Measurements from ENCODE around the gene GNG8. TPM values are rescaled to one million over a fixed set of nuclear protein-coding genes. Genes with fewer than 3 reads are reported as not detected.

The GNG8 gene
- total RNA-seq, 1 donor, result not detected

- peaks cover 24% of the 10 kb centered on the region for H3K4me1 ChIP-seq (ENCODE audit: insufficient read depth, low read length)
- no peaks in the 10 kb centered on the region for H3K9me3 ChIP-seq (ENCODE audit: low read depth, low read length)
- H4K20me1 ChIP-seq (ENCODE audit: insufficient read depth, low read length), result peaks cover 71% of the 10 kb centered on the region
- no peak overlapping the region for H2AFZ ChIP-seq (ENCODE audit: low read length)
- peaks cover 43% of the 10 kb centered on the region for H3K36me3 ChIP-seq (ENCODE audit: insufficient read depth, low read length)
- no peaks in the 10 kb centered on the region for H3K27me3 ChIP-seq (ENCODE audit: insufficient read depth, low read length)
- TF ChIP-seq CTCF (IDR thresholded peaks at IDR 0.05; ENCODE audit: extremely low read depth, low read depth, low read length), result no peak
- no peak overlapping the region for H3K4me2 ChIP-seq (ENCODE audit: insufficient read depth, low read length)
- H3K4me3 ChIP-seq (ENCODE audit: insufficient read depth, low read length), result no peak overlapping the region
- no peak overlapping the region for H3K27ac ChIP-seq (ENCODE audit: low read depth, low read length)
- H3K79me2 ChIP-seq (ENCODE audit: insufficient read depth, low read length), result peaks cover 70% of the 10 kb centered on the region
- DNase-seq (ENCODE audit: insufficient read length, low spot score, missing footprints), result peak; percentile 84
Measured at GRCh38 chr19:46604781-46605355, 31.1 kb downstream of the GNG8 start.

GRCh38 chr19:46603752-46604231, 32.2 kb downstream of the GNG8 start:
- Histone ChIP-seq H4K20me1 (ENCODE audit: insufficient read depth, low read length) (peaks cover 62% of the 10 kb centered on the region), H2AFZ (ENCODE audit: low read length) (no peak overlapping the region), H3K27me3 (ENCODE audit: insufficient read depth, low read length) (no peaks in the 10 kb centered on the region), H3K79me2 (ENCODE audit: insufficient read depth, low read length) (peaks cover 70% of the 10 kb centered on the region), H3K4me3 (ENCODE audit: insufficient read depth, low read length) (peak overlapping the region; percentile 99), H3K9me3 (ENCODE audit: low read depth, low read length) (no peaks in the 10 kb centered on the region), H3K36me3 (ENCODE audit: insufficient read depth, low read length) (peaks cover 34% of the 10 kb centered on the region), H3K4me1 (ENCODE audit: insufficient read depth, low read length) (peaks cover 24% of the 10 kb centered on the region), H3K4me2 (ENCODE audit: insufficient read depth, low read length) (peak overlapping the region; percentile 95), H3K27ac (ENCODE audit: low read depth, low read length) (peak overlapping the region; percentile 81)
- no peak for TF ChIP-seq CTCF (IDR thresholded peaks at IDR 0.05; ENCODE audit: extremely low read depth, low read depth, low read length)
- DNase-seq (ENCODE audit: insufficient read length, low spot score, missing footprints), result peak; percentile 78

GRCh38 chr19:46603195-46603637, 32.8 kb downstream of the GNG8 start:
- H3K27me3 ChIP-seq (ENCODE audit: insufficient read depth, low read length), result no peaks in the 10 kb centered on the region
- H3K36me3 ChIP-seq (ENCODE audit: insufficient read depth, low read length), result peaks cover 28% of the 10 kb centered on the region
- peaks cover 70% of the 10 kb centered on the region for H3K79me2 ChIP-seq (ENCODE audit: insufficient read depth, low read length)
- peaks cover 57% of the 10 kb centered on the region for H4K20me1 ChIP-seq (ENCODE audit: insufficient read depth, low read length)
- H2AFZ ChIP-seq (ENCODE audit: low read length), result no peak overlapping the region
- DNase-seq (ENCODE audit: insufficient read length, low spot score, missing footprints), result peak; percentile 68
- H3K9me3 ChIP-seq (ENCODE audit: low read depth, low read length), result no peaks in the 10 kb centered on the region
- H3K4me2 ChIP-seq (ENCODE audit: insufficient read depth, low read length), result peak overlapping the region; percentile 95
- H3K27ac ChIP-seq (ENCODE audit: low read depth, low read length), result peak overlapping the region; percentile 81
- peaks cover 24% of the 10 kb centered on the region for H3K4me1 ChIP-seq (ENCODE audit: insufficient read depth, low read length)
- H3K4me3 ChIP-seq (ENCODE audit: insufficient read depth, low read length), result peak overlapping the region; percentile 99
- TF ChIP-seq CTCF (IDR thresholded peaks at IDR 0.05; ENCODE audit: extremely low read depth, low read depth, low read length), result no peak

- DNase-seq (ENCODE audit: insufficient read length, low spot score, missing footprints), result peak; percentile 87
- Histone ChIP-seq H4K20me1 (ENCODE audit: insufficient read depth, low read length) (peaks cover 52% of the 10 kb centered on the region), H2AFZ (ENCODE audit: low read length) (peak overlapping the region; percentile 35), H3K27me3 (ENCODE audit: insufficient read depth, low read length) (no peaks in the 10 kb centered on the region), H3K4me3 (ENCODE audit: insufficient read depth, low read length) (peak overlapping the region; percentile 99), H3K4me2 (ENCODE audit: insufficient read depth, low read length) (peak overlapping the region; percentile 95), H3K4me1 (ENCODE audit: insufficient read depth, low read length) (peaks cover 24% of the 10 kb centered on the region), H3K79me2 (ENCODE audit: insufficient read depth, low read length) (peaks cover 66% of the 10 kb centered on the region), H3K36me3 (ENCODE audit: insufficient read depth, low read length) (peaks cover 22% of the 10 kb centered on the region), H3K27ac (ENCODE audit: low read depth, low read length) (peak overlapping the region; percentile 81), H3K9me3 (ENCODE audit: low read depth, low read length) (no peaks in the 10 kb centered on the region)
- TF ChIP-seq CTCF (IDR thresholded peaks at IDR 0.05; ENCODE audit: extremely low read depth, low read depth, low read length), result no peak
Measured at GRCh38 chr19:46602392-46603194, 33.4 kb downstream of the GNG8 start.
